Thoracic aorta (tissue), 2 donors: Measurements from ENCODE around the gene OR2A7. TPM values are rescaled to one million over a fixed set of nuclear protein-coding genes. Genes with fewer than 3 reads are reported as not detected.
"Not testable (repeated sequence)": the region's sequence is repeated elsewhere in the genome, so short reads cannot be mapped to it uniquely, and the experiment has no call there.

ENCODE experiments used
- ATAC-seq: fragments of 150-250 bp; one replicate; pipeline ENCODE4 v1.8.0; 2017; ENCODE audit warnings: low read depth; ENCODE audit not compliant: insufficient number of reproducible peaks, low FRiP score
- DNase-seq: peaks from one replicate; pipeline ENCODE4 v3.0.0-alpha.2; 2020; ENCODE audit warnings: low spot score
- H3K27ac ChIP-seq, 2 donors: fragments of 200-600 bp; sonication (generic); 1 replicate in 1 of 2; 2 replicates in 1 of 2; pipeline ENCODE4 v1.5.1; 2016; ENCODE audit warnings: mild to moderate bottlenecking in 2 of 2, moderate library complexity in 2 of 2
- H3K27me3 ChIP-seq: fragments of 200-600 bp; sonication (generic); replicated peaks from 2 replicates; pipeline ENCODE4 v1.6.0; 2016; ENCODE audit warnings: mild to moderate bottlenecking; ENCODE audit not compliant: insufficient read depth
- H3K36me3 ChIP-seq: fragments of 200-600 bp; sonication (generic); one replicate; pipeline ENCODE4 v1.5.1; 2016
- H3K4me1 ChIP-seq, 2 donors: fragments of 200-600 bp; sonication (generic); 1 replicate in 1 of 2; 2 replicates in 1 of 2; pipeline versions ENCODE4 v1.5.1 to v1.6.0; 2016; ENCODE audit warnings: low read depth in 2 of 2, mild to moderate bottlenecking in 1 of 2; ENCODE audit not compliant: control insufficient read depth in 1 of 2
- H3K4me3 ChIP-seq: fragments of 200-600 bp; sonication (generic); 2 replicates; pipeline ENCODE4 v1.5.1; 2016; ENCODE audit warnings: mild to moderate bottlenecking
- H3K9me3 ChIP-seq: fragments of 200-600 bp; sonication (generic); 2 replicates; pipeline ENCODE4 v1.5.1; 2016
- total RNA-seq, 2 donors: library from RNA; depleted of rRNA; stranded (reverse); fragments of >200 nt; gene quantifications; one replicate each; pipeline versions ENCODE4 v1.1.0 to v1.2.3, GENCODE V29; 2016
- TF ChIP-seq, protein P1 (sequence below): fragments of 200-600 bp; sonication (generic); IDR thresholded peaks from one replicate; pipeline ENCODE4 v1.5.1; 2019; ENCODE audit warnings: antibody characterized with exemption

The OR2A7 gene
- total RNA-seq, 2 donors from 2014 or later, result 0.95 to 2.0 TPM

DNA sequence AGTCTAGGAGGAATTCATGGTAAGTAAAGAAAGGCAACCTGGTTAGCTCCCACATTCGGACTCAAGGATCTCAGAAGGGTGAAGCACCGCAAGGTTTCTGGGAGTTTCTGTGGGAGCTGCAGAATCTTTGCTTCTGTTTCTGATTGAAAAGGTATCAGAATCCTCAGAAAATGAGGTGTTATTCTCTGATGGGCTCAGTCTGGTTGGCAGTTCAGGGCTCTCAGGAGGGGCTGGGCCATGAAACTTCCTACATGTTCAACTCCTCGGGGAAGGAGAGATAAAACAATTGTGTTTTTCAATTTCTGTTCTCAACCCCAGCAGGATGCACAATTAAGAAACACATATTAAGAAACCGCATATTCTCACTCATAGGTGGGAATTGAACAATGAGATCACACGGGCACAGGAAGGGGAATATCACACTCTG, 9.1 kb downstream of the OR2A7 start:
- Histone ChIP-seq H3K4me3 (no peak overlapping the region), H3K27me3 (no peaks in the 10 kb centered on the region), H3K36me3 (no peaks in the 10 kb centered on the region), H3K4me1 (no peaks in the 10 kb centered on the region), H3K27ac (no peak overlapping the region), H3K9me3 (no peaks in the 10 kb centered on the region)
- TF ChIP-seq, protein P1, sequence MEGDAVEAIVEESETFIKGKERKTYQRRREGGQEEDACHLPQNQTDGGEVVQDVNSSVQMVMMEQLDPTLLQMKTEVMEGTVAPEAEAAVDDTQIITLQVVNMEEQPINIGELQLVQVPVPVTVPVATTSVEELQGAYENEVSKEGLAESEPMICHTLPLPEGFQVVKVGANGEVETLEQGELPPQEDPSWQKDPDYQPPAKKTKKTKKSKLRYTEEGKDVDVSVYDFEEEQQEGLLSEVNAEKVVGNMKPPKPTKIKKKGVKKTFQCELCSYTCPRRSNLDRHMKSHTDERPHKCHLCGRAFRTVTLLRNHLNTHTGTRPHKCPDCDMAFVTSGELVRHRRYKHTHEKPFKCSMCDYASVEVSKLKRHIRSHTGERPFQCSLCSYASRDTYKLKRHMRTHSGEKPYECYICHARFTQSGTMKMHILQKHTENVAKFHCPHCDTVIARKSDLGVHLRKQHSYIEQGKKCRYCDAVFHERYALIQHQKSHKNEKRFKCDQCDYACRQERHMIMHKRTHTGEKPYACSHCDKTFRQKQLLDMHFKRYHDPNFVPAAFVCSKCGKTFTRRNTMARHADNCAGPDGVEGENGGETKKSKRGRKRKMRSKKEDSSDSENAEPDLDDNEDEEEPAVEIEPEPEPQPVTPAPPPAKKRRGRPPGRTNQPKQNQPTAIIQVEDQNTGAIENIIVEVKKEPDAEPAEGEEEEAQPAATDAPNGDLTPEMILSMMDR, result no peak
- DNase-seq, result no peak
- no peak for ATAC-seq

DNA sequence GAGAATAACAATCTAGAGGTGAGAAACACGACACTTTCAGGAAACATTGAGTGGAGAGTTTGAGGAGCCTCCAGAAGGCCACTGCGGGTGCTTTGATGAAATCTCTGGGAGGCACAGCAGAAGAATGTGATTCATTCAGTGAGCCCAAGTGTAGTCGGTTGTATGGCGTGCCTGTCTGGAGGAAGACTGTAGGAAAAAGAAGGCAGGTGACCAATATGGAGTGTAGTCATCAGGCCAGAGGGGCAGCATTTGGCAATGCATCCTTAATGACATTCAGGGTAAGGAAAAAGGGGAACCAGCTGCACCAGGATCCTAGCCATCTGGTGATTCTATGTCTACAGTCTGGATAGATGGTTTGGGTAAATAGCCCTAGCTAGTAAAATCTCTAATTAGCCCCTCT, 12.3 kb downstream of the OR2A7 start:
- not testable (repeated sequence) for ATAC-seq

DNA sequence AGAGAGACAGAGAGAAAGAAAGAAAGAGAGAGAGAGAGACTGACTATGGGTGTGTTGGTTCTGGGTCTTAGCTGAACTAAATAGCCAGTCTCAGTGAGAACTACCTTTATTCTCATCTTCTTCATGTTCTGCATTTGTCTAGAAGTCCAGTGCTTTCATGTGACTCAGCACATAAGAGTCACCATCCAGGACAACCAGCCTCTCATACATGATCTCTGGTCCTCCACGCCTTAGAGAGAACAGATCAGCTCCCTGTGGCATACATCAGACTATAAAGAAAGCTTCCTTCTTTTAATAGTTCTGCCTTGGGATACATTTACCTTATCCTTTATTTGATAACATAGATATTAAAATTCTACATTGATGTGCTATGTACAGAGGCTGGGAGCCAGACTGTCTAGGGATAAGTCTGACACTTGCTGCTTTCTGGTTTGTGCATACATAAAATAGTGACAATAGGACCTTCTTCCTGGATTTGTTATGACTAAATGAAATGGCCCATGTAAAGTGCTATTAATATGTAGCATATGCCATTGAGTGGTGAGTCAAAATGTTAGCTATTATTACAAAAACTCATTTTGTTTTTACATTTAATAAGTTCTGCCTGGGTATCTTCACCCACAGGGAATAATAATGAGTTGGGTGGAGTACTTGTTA, 16.8 kb downstream of the OR2A7 start:
- not testable (repeated sequence) for H3K36me3 ChIP-seq, H3K27ac ChIP-seq, H3K27me3 ChIP-seq, H3K4me1 ChIP-seq, ATAC-seq, H3K9me3 ChIP-seq, H3K4me3 ChIP-seq, DNase-seq

More for the DNA sequence above, 12.3 kb downstream of the OR2A7 start:
- not testable (repeated sequence) for H3K36me3 ChIP-seq, H3K9me3 ChIP-seq, DNase-seq, H3K27ac ChIP-seq, H3K4me3 ChIP-seq, H3K4me1 ChIP-seq, H3K27me3 ChIP-seq

DNA sequence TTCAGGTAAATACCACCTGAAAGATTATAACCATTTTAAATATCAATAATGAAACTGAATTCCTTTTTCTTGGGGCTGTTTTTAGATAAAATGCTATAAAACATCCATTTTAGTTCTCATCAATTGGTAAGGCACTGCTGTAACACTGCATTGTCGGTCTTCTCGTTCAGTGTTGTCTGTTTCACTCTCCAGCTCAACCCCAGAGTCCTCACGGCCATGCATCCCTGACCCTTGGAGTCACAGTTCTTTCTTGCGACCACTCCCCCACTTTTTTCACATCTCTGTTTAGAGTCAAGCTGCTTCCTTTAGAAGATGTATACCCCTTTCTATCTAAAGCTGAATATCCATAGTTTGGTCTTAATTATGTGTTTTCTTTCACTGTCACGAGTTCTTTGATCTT, 17.6 kb downstream of the OR2A7 start:
- not testable (repeated sequence) for H3K9me3 ChIP-seq, H3K4me1 ChIP-seq, H3K27me3 ChIP-seq, H3K36me3 ChIP-seq, H3K4me3 ChIP-seq, ATAC-seq, DNase-seq, H3K27ac ChIP-seq

DNA sequence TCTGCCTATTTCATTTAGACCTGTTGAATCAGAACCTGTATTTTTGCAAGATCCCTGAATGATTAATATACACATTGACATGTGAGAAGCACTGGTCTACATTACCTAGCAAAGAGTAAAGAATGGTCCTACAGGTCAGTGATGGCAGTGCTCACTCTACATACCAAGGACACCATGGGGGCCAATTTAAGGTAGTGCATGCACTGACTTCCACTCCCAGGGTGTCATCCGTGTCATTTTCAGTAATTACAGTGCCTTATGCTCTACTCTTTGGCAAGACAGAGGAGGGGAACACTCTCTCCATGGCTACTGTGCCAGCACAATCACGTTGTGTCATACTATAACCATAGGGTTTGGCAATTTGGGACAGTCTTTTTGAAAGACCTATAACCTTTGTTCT, 19.2 kb downstream of the OR2A7 start:
- not testable (repeated sequence) for H3K4me1 ChIP-seq, DNase-seq, H3K4me3 ChIP-seq, H3K27me3 ChIP-seq, H3K9me3 ChIP-seq, ATAC-seq, H3K36me3 ChIP-seq, H3K27ac ChIP-seq

DNA sequence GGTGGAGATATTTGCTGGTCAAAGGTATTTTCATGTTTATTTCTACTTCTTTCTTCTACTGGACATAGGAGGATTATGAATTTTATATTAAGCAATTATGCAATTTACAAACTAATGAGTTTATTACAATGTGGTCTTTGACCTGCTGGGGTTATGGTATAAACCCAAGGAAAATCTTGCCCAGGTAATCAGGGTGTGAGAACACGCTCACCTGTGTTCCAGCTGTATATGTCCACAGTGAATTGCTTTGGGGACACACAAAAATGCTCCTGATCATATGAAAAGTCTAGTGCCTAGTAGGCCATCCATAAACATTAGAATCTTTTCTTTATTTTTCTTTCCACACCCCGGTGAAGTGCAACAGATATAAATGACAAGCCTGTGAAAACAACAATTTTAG, 25.2 kb downstream of the OR2A7 start, which contains the start of gene OR2A42:
Gene OR2A42, minus strand, starts transcription at position 241 of the 400 bp plus-strand sequence. CDS start 6,762 bp downstream, outside the sequence.
- not testable (repeated sequence) for DNase-seq, H3K27ac ChIP-seq, H3K27me3 ChIP-seq, H3K4me1 ChIP-seq, ATAC-seq, H3K9me3 ChIP-seq, H3K36me3 ChIP-seq, H3K4me3 ChIP-seq

DNA sequence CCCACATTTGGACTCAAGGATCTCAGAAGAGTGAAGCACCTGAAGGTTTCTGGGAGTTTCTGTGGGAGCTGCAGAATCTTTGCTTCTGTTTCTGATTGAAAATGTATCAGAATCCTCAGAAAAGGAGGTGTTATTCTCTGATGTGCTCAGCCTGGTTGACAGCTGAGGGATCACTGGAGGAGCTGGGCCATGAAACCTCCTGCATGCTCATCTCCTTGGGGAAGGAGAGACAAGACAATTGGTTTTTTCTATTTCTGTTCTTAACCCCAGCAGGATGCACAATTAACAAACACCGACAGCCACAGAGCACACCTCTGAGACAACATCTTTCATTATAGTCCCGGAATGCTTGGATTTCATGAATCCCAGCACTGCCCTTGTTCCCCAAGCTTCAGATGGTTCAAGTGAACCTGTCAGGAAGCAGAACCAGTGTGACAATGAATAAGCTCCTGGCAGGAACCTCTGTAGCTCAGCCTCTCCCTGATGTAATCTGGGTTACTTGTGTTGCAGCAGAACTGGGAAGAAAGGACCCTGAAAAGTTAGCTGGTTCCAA, 26.0 kb downstream of the OR2A7 start:
- H3K27me3 ChIP-seq, H3K9me3 ChIP-seq, H3K4me1 ChIP-seq, H3K27ac ChIP-seq, H3K36me3 ChIP-seq, DNase-seq, H3K4me3 ChIP-seq, ATAC-seq: not testable (repeated sequence)

DNA sequence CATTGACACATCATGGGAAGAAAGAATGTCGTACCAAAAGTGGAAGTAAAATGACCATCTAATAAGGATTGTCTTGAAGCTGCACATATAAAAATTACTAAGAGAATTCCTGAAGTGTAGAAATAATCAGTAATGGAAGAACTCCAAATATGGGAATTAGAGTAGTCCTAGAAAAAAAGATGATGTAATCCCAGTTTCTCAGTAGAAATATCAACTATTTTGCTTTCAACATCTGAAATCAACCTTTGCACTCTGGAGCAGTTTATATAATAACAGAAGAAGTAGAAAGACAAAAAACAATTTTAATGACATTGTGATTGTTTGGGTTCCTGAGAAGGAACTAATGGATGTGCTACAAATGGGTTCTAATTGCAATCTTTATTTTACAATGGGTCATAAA, 31.6 kb downstream of the OR2A7 start:
- not testable (repeated sequence) for DNase-seq, ATAC-seq, H3K4me3 ChIP-seq, H3K4me1 ChIP-seq, H3K9me3 ChIP-seq, H3K27ac ChIP-seq, H3K36me3 ChIP-seq, H3K27me3 ChIP-seq

DNA sequence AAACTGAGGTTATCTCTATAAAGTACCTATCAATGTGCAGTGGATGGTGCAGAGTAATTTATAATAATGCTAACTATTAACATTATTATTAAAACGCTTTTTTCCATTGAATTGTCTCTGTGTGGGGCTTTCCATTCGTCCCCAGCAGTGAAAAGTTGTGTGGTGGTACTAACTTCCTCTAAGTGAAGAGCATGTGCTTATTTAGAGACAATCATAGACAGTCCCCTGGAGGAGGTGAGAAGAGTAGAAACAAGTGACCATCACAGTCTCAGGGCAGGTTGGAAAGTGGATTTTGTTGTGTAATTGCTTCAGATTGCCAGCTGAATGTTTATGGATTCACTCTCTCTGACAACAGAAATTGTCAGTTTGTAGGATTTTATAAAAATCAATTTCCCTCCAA, 33.6 kb downstream of the OR2A7 start:
- DNase-seq, H3K4me3 ChIP-seq, H3K9me3 ChIP-seq, H3K36me3 ChIP-seq, H3K27ac ChIP-seq, H3K27me3 ChIP-seq, H3K4me1 ChIP-seq, ATAC-seq: not testable (repeated sequence)

DNA sequence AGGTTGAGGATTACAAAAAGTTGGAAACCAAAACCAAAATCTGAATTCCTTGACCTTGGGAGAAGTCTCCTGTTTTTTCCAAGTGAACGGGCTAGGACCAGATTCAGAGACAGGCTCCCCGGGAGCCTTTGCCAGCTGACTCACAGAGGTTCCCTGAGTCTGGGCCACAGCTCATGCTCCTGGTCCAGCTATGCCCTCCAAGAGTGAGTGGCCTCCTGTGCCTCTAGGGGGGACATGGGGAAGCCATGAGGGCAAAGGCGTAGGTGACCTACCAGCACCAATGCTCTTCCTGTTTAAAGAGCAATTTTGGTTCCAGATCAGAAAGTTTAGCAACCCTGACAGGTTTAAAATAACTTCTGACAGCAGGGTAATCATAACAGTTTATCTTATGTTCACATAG, 35.8 kb downstream of the OR2A7 start:
- not testable (repeated sequence) for H3K9me3 ChIP-seq, ATAC-seq, DNase-seq, H3K36me3 ChIP-seq, H3K4me3 ChIP-seq, H3K4me1 ChIP-seq, H3K27ac ChIP-seq, H3K27me3 ChIP-seq

DNA sequence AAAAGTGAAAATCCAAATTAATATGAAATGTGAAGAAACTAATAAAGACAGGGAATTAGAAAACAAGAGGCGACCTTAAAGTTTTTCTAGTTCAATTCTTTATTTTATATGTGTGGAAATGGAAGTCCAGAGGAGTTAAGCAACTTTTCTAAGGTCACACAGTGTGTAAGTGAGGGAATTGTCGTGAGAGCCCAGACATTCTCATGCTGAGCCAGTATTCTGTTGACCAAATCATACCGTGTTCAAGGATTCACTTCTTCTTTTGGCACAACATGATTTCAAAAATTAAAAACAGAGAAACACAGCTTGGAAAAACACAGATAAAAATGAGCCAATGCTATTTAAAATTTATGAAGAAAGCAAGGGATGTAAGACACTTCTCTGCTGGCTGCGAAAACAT, 37.7 kb downstream of the OR2A7 start:
- H3K4me1 ChIP-seq, H3K9me3 ChIP-seq, H3K27ac ChIP-seq, H3K36me3 ChIP-seq, ATAC-seq, H3K4me3 ChIP-seq, H3K27me3 ChIP-seq, DNase-seq: not testable (repeated sequence)

DNA sequence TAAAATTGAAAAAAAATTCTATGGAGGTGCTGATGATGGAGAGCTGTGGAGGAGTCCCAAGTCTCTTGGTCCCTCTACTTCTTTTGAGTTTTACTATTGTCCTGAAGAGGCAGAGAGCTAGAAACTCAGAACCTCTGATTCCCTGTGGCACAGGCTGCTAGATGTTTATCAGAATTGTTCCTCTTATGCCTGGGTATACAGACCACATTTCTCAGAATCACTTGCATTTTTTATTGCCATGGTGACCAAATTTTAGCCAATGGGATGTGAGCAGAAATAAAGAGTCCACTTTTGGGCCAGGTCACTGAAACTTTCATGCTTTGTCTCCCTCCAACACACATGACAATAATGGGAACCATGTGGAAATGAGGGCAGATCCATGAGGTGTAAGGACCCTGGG, 40.9 kb downstream of the OR2A7 start:
- not testable (repeated sequence) for H3K4me3 ChIP-seq, H3K27ac ChIP-seq, DNase-seq, H3K27me3 ChIP-seq, H3K36me3 ChIP-seq, ATAC-seq, H3K9me3 ChIP-seq, H3K4me1 ChIP-seq
